GM12878 (cell line): ENCODE results near the gene RUBCNL. TPM values are rescaled to one million over a fixed set of nuclear protein-coding genes. Genes with fewer than 3 reads are reported as not detected.

Experiments
- ATF3 ChIP-seq: IDR thresholded peaks from 2 replicates; pipeline ENCODE4 v1.6.1; 2011; ENCODE audit warnings: low read depth, mild to moderate bottlenecking, low read length, moderate library complexity, borderline replicate concordance; ENCODE audit errors: extremely low read depth
- BCL11A ChIP-seq: IDR thresholded peaks from 2 replicates; pipeline ENCODE4 v1.6.1; 2011; ENCODE audit warnings: low read depth, low read length
- E2F4 ChIP-seq: IDR thresholded peaks from 2 replicates; pipeline ENCODE4 v1.6.1; 2012; ENCODE audit warnings: low read depth, low read length, improper control_type of control experiment
- FOXK2 ChIP-seq: fragments of 450-650 bp; IDR thresholded peaks from 2 replicates; pipeline ENCODE4 v1.6.1; 2017; ENCODE audit warnings: mild to moderate bottlenecking, moderate library complexity
- GATAD2B ChIP-seq: fragments of 450-650 bp; conservative IDR thresholded peaks from 2 replicates; pipeline ENCODE4 v1.6.1; 2017; ENCODE audit warnings: low read depth, mild to moderate bottlenecking, moderate library complexity
- HDGF ChIP-seq: fragments of 450-650 bp; IDR thresholded peaks from 2 replicates; pipeline ENCODE4 v1.6.1; 2016; ENCODE audit warnings: antibody characterized with exemption
- IRF4 ChIP-seq: IDR thresholded peaks from 2 replicates; pipeline ENCODE4 v1.6.1; 2011; ENCODE audit warnings: low read depth, low read length
- MEF2B ChIP-seq: fragments of 450-650 bp; IDR thresholded peaks from 2 replicates; pipeline ENCODE4 v1.6.1; 2018; ENCODE audit warnings: mild to moderate bottlenecking, moderate library complexity; ENCODE audit not compliant: partially characterized antibody, poor library complexity, severe bottlenecking
- MYC ChIP-seq: IDR thresholded peaks from 2 replicates; pipeline ENCODE4 v1.6.1; 2011; ENCODE audit warnings: mild to moderate bottlenecking, low read length, moderate library complexity, inconsistent platforms; ENCODE audit not compliant: insufficient read depth, insufficient replicate concordance, insufficient read length, severe bottlenecking
- NFYA ChIP-seq: IDR thresholded peaks from 2 replicates; pipeline ENCODE4 v1.6.1; 2011; ENCODE audit warnings: low read depth, mild to moderate bottlenecking, low read length, improper control_type of control experiment, borderline replicate concordance
- NR2C2 ChIP-seq: IDR thresholded peaks from 2 replicates; pipeline ENCODE4 v1.6.1; 2011; ENCODE audit warnings: borderline replicate concordance, low read depth; ENCODE audit not compliant: control insufficient read depth, insufficient read length
- NRF1 ChIP-seq: conservative IDR thresholded peaks from 2 replicates; pipeline ENCODE4 v1.6.1; 2011; ENCODE audit warnings: mild to moderate bottlenecking, low read depth, low read length, improper control_type of control experiment
- POLR2AphosphoS2 ChIP-seq: IDR thresholded peaks from 2 replicates; pipeline ENCODE4 v1.6.1; 2011; ENCODE audit warnings: low read depth, mild to moderate bottlenecking, low read length, improper control_type of control experiment, moderate library complexity
- POU2F2 ChIP-seq: IDR thresholded peaks from 3 replicates; pipeline ENCODE4 v1.6.1; 2011; ENCODE audit warnings: low read depth, mild to moderate bottlenecking, low read length, borderline replicate concordance
- RB1 ChIP-seq: fragments of 450-650 bp; formaldehyde crosslinking; IDR thresholded peaks from 2 replicates; pipeline ENCODE4 v1.6.1; 2017; ENCODE audit warnings: mild to moderate bottlenecking, borderline replicate concordance
- REST ChIP-seq: IDR thresholded peaks from 2 replicates; pipeline ENCODE4 v1.6.1; 2012; ENCODE audit warnings: mild to moderate bottlenecking, low read depth, low read length
- SMAD1 ChIP-seq: fragments of 450-650 bp; IDR thresholded peaks from 2 replicates; pipeline ENCODE4 v1.6.1; 2018; ENCODE audit warnings: mild to moderate bottlenecking, low read depth; ENCODE audit not compliant: partially characterized antibody
- SMAD5 ChIP-seq: IDR thresholded peaks from 2 replicates; pipeline ENCODE4 v1.6.1; 2016; ENCODE audit warnings: antibody characterized with exemption, low read depth
- SMC3 ChIP-seq: IDR thresholded peaks from 2 replicates; pipeline ENCODE4 v1.6.1; 2011; ENCODE audit warnings: low read length, improper control_type of control experiment, borderline replicate concordance
- SUPT20H ChIP-seq: IDR thresholded peaks from 2 replicates; pipeline ENCODE4 v1.6.1; 2011; ENCODE audit warnings: low read depth, mild to moderate bottlenecking, low read length, moderate library complexity, borderline replicate concordance; ENCODE audit not compliant: control insufficient read depth
- WRNIP1 ChIP-seq: IDR thresholded peaks from 2 replicates; pipeline ENCODE4 v1.6.1; 2011; ENCODE audit warnings: low read depth, low read length, improper control_type of control experiment, borderline replicate concordance
- ZBTB33 ChIP-seq: fragments of 450-650 bp; IDR thresholded peaks from 2 replicates; pipeline ENCODE4 v1.6.1; 2017; ENCODE audit warnings: mild to moderate bottlenecking
- ZNF207 ChIP-seq: fragments of 450-650 bp; IDR thresholded peaks from 2 replicates; pipeline ENCODE4 v1.6.1; 2014; ENCODE audit warnings: antibody characterized with exemption, mild to moderate bottlenecking, borderline replicate concordance
- ZNF384 ChIP-seq: IDR thresholded peaks from 2 replicates; pipeline ENCODE4 v1.6.1; 2012; ENCODE audit warnings: low read depth, mild to moderate bottlenecking, low read length, improper control_type of control experiment, borderline replicate concordance
- ZZZ3 ChIP-seq: IDR thresholded peaks from 2 replicates; pipeline ENCODE4 v1.6.1; 2011; ENCODE audit warnings: low read depth; ENCODE audit not compliant: control insufficient read depth, insufficient read length
- polyA plus RNA-seq, 11 experiments: library from polyadenylated mRNA; depleted of rRNA in 4 of 11; unstranded in 6 of 11; stranded (reverse) in 5 of 11; fragments of >200 nt; fragmentation: Nextera tagmentation in 4 of 11; fragmentation: Illumina TruSeq in 1 of 11; extraction: Ambion mirVana in 4 of 11; extraction: Trizol in 1 of 11; gene quantifications; 1 replicate in 1 of 11; 2 replicates in 10 of 11; pipeline versions ENCODE4 v1.2.1 to v1.2.3, GENCODE V29; 2011 to 2016; ENCODE audit warnings: inconsistent platforms in 2 of 11, missing spikeins in 2 of 11, low read depth in 1 of 11
- total RNA-seq, 4 experiments: library from RNA; depleted of rRNA in 3 of 4; stranded (reverse); fragments of >200 nt in 3 of 4; fragmentation: Illumina TruSeq in 1 of 4; extraction: Trizol in 1 of 4; gene quantifications; 2 replicates each; pipeline versions ENCODE4 v1.2.1 to v1.2.3, GENCODE V29; 2013 to 2021

Gene RUBCNL
- total and polyA plus RNA-seq, 10 of the 15 experiments (the other 5 are each of a cell fraction or from before 2014, with no cell fraction given) = 0.71 to 51.9 (median 38.2) TPM

GRCh38 chr13:46380242-46380641, 6.8 kb downstream of the RUBCNL start (continued):
- TF ChIP-seq POU2F2 (no peak), NR2C2 (no peak), REST (no peak), RB1 (no peak), IRF4 (no peak), ZZZ3 (no peak), SMAD5 (no peak), POLR2AphosphoS2 (no peak), NRF1 (no peak), SMAD1 (no peak), SUPT20H (no peak), MYC (no peak), ZBTB33 (no peak), ZNF384 (no peak), E2F4 (no peak), BCL11A (0 out of 2 replicates have a peak, but pooled peaks have one; percentile 18), ATF3 (no peak), HDGF (no peak), FOXK2 (no peak), WRNIP1 (no peak), SMC3 (no peak), MEF2B (peak; percentile 34), ZNF207 (no peak), GATAD2B (no peak), NFYA (no peak)
